Measurements from ENCODE around the gene RTEL1.
"Not testable (repeated sequence)": the region's sequence is repeated elsewhere in the genome, so short reads cannot be mapped to it uniquely, and the experiment has no call there.

The RTEL1 gene

DNA sequence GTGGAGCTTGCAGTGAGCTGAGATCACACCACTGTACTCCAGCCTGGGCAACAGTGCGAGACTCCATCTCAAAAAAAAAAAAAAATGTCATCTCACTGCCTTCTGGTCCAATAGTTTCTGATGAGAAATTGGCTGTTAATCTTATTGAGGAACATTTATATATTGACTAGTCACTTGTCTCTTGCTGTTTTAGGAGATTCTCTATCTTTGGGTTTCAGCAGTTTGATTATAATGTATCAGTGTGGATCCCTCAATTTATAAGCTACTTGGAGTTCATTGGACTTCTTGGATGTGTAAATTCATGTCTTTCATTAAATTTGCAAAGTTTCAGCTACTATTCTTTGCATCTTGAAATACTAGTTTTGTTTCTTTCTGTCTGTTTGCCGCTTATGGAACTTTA, 60.9 kb downstream of the RTEL1 start:
- DNase-seq (ENCODE audit: low read depth in 2 of 2): no peak

- DNase-seq (ENCODE audit: low read depth in 2 of 2): not testable (repeated sequence)
Measured at GRCh38 chr20:63722967-63723622, 65.0 kb downstream of the RTEL1 start.

- DNase-seq (ENCODE audit: low read depth in 2 of 2): not testable (repeated sequence)
Measured at GRCh38 chr20:63730189-63730733, 72.1 kb downstream of the RTEL1 start.

DNA sequence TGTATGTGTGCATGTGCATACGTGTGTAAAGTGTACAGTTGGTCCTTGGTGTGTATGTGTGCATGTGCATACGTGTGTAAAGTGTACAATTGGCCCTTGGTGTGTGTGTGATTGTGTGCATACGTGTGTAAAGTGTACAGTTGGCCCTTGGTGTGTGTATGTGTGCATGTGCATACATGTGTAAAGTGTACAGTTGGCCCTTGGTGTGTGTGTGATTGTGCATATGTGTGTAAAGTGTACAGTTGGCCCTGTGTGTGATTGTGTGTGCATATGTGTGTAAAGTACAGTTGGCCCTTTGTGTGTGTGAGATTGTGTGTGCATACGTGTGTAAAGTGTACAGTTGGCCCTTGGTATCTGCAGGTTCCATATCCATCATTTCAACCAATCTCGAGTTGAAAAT, 73.3 kb downstream of the RTEL1 start:
- no peak for DNase-seq (ENCODE audit: low read depth in 2 of 2)

GRCh38 chr20:63732118-63733095, 74.3 kb downstream of the RTEL1 start:
- no peak for DNase-seq (ENCODE audit: low read depth in 2 of 2)

GRCh38 chr20:63733117-63733516, 75.0 kb downstream of the RTEL1 start:
- DNase-seq (ENCODE audit: low read depth in 2 of 2): no peak

GRCh38 chr20:63733579-63734081, 75.5 kb downstream of the RTEL1 start:
- no peak for DNase-seq (ENCODE audit: low read depth in 2 of 2)

- no peak for DNase-seq (ENCODE audit: low read depth in 2 of 2)
Measured at GRCh38 chr20:63734111-63734945, 76.2 kb downstream of the RTEL1 start.

DNA sequence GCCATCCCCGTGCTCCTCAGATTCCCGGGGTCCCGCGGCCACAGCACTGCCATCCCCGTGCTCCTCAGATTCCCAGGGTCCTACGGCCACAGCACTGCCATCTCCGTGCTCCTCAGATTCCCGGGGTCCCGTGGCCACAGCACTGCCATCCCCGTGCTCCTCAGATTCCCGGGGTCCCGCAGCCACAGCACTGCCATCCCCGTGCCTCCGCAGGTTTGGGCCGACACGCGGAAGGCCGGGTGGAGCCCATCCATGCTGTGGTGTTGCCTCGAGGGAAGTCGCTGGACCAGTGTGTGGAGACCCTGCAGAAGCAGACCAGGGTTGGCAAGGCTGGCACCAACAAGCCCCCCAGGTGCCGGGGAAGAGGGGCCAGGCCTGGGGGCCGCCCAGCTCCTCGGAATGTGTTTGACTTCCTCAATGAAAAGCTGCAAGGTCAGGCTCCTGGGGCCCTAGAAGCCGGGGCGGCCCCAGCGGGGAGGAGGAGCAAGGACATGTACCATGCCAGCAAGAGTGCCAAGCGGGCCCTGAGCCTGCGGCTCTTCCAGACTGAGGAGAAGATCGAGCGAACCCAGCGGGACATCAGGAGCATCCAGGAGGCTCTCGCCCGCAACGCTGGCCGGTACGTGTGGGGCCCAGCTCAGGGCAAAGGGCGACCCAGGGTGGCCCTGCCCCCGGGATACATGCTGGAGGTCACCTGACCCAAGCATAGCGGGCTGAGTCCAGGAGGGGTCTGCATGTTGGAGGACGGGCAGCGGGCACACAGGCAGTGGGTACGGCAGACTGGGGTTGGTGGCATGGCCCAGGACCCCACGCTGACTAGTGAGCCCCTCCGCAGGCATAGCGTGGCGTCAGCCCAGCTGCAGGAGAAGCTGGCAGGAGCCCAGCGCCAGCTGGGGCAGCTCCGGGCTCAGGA, 77.1 kb downstream of the RTEL1 start:
- DNase-seq (ENCODE audit: low read depth in 2 of 2): no peak

DNA sequence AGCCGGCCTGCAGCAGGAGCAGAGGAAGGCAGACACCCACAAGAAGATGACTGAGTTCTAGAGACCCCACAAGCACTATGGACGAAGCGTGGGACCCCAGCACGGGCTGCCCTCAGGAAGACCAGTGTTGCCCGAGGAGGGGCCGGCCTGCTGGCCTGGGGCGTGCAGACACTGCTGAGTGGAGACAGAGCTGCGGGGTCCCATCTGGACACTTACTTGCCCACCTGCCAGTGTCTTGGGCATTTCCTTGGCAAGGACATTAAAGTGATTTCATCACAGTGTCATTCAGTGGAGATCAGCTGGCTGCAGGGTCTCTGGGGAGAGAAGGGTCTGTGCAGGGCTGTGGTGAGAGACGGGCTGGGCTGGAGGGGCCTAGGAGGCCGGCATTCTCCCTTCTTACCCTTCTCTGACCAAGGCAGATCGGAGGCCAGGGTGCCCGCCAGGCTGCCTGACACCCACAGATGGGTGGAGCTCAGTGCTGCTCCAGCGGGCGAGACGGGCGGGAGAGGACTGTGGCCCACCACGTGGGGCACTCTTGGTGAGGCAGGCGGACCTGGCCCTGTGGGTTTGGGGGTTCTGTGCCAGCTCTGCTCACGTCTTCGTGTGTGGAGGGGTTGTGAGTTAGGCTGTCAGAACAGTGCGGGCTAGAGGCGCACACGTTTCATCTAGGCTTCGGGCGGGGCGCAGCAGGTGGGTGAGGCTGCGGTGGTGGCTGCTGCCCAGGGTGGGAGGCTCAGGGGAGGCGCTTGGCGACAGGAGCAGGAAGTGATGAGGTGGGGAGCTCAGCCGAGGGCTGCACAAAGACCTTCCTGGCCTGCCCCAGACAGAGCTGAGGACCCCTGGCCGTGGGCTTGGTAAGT, 78.0 kb downstream of the RTEL1 start, which contains the start of gene LIME1:
TSS of gene LIME1 (plus strand) at position 806 of the 860 bp plus-strand sequence. CDS start 886 bp downstream, outside the sequence.
- DNase-seq (ENCODE audit: low read depth in 2 of 2): no peak

DNA sequence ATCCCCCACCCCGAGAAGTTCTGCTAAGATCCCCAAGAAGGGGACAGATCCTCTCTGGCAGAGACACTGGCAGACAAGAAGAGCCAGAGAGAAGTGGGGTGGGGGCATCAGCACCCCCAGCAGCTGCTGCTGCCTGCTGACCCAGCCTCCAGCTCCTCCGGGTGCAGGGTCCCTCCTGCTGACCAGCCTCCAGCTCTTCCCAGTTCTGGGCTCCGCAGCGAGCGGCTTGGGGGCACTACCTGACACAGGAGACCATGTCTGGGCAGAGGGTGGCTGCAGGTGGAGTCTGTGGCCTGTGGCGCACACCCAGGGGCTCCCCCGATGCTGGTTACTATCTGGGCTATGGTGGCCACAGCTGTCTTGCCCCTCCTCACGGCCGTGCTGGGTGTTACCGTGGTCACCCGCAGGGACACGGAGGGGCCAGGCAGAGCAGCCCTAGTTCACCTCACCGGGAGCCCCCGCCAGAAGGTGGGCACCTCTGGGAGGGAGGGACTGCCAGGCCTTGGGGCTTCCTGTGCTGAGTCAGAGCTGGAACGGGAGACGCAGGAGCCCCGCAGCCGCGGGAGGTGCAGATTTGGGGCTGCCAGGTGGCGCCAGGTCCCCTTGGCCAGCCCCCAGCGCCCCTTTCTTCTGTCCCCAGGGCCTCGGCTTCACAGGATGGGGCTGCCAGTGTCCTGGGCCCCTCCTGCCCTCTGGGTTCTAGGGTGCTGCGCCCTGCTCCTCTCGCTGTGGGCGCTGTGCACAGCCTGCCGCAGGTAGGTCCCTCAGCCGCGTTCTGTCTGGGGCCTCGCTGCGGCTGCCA, 79.0 kb downstream of the RTEL1 start:
- DNase-seq (ENCODE audit: low read depth in 2 of 2): no peak

GRCh38 chr20:63737695-63737944, 79.5 kb downstream of the RTEL1 start:
- no peak for DNase-seq (ENCODE audit: low read depth in 2 of 2)

DNA sequence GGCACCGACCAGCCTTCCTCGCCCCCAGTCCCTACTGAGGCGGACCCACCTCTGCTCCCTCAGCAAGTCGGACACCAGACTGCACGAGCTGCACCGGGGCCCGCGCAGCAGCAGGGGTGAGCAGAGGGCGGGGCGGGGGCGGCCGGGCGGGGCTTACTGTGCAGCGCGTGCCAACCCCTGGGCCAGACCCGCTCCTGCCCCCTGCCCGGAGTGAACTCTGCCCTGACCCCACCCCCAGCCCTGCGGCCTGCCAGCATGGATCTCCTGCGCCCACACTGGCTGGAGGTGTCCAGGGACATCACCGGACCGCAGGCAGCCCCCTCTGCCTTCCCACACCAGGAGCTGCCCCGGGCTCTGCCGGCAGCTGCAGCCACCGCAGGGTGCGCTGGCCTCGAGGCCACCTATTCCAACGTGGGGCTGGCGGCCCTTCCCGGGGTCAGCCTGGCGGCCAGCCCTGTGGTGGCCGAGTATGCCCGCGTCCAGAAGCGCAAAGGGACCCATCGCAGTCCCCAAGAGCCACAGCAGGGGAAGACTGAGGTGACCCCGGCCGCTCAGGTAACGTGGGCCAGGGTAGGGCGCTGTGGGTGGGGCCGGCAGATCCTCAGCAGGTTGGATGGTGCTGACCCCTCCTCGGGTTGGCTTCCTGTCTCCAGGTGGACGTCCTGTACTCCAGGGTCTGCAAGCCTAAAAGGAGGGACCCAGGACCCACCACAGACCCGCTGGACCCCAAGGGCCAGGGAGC, 80.0 kb downstream of the RTEL1 start:
- DNase-seq (ENCODE audit: low read depth in 2 of 2): no peak

DNA sequence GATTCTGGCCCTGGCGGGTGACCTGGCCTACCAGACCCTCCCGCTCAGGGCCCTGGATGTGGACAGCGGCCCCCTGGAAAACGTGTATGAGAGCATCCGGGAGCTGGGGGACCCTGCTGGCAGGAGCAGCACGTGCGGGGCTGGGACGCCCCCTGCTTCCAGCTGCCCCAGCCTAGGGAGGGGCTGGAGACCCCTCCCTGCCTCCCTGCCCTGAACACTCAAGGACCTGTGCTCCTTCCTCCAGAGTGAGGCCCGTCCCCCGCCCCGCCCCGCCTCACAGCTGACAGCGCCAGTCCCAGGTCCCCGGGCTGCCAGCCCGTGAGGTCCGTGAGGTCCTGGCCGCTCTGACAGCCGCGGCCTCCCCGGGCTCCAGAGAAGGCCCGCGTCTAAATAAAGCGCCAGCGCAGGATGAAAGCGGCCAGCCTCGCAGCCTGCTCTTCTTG, 80.6 kb downstream of the RTEL1 start:
- no peak for DNase-seq (ENCODE audit: low read depth in 2 of 2)

- DNase-seq (ENCODE audit: low read depth in 2 of 2): peak in 1 of 2 experiments; percentile 56
Measured at GRCh38 chr20:63739130-63740069, 81.3 kb downstream of the RTEL1 start, which contains the start of gene SLC2A4RG. Gene SLC2A4RG, plus strand, starts transcription at chr20:63739776. Its CDS starts 137 bp downstream, at chr20:63739913.

DNA sequence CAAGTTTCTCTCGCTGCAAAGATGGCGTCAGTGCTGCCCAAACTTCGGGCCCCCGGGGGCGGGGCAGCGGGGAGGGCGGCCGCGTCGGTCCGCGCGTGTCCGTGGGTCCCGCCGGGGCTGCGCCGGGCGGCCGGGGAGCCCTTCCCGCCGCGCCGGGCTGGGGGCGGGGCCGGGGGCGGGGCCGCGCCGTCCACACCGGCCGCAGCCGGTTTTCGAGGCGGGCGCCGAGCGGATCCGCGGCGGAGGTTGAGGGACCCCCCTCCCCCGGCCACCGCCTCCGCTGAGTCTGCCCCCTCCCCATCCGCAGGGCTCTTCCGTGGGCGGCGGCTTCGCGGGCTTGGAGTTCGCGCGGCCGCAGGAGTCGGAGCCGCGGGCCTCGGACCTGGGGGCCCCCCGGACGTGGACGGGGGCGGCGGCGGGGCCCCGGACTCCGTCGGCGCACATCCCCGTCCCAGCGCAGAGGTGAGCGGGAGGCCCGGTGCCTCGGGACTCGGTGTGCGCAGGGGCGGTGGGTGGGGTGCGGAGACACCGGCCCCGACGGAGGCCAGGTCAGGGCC, 82.0 kb downstream of the RTEL1 start:
- DNase-seq (ENCODE audit: low read depth in 2 of 2): no peak

Measured in stimulated activated CD4-positive, alpha-beta T cell treated with anti-CD3 and anti-CD28 coated beads, Interleukin-12 subunit alpha, Interleukin-12 subunit beta, amount 100 ng/mL, for 24 hours (primary cell).